ENCODE measurements around the gene MOGAT2. TPM values are rescaled to one million over a fixed set of nuclear protein-coding genes. Genes with fewer than 3 reads are reported as not detected.

MOGAT2 gene
- total and polyA plus RNA-seq, 2 experiments from 2014 or later = 0.45 TPM; not detected in 1

- H3K27ac ChIP-seq = no peak overlapping the region
- TF ChIP-seq CTCF (IDR thresholded peaks at IDR 0.05; ENCODE audit: low read depth, low read length) = no peak
Observed at GRCh38 chr11:75779960-75780359, 62.3 kb downstream of the MOGAT2 start.

GRCh38 chr11:75780888-75781287 lies 63.2 kb downstream of the MOGAT2 start:
- no peak for TF ChIP-seq CTCF (IDR thresholded peaks at IDR 0.05; ENCODE audit: low read depth, low read length)
- Histone ChIP-seq H3K36me3 (no peaks in the 10 kb centered on the region), H3K27me3 (no peaks in the 10 kb centered on the region), H3K27ac (no peak overlapping the region), H3K9me3 (ENCODE audit: low read depth) (no peaks in the 10 kb centered on the region), H3K4me1 (ENCODE audit: low read depth) (no peaks in the 10 kb centered on the region), H3K4me3 (no peak overlapping the region)
- no peak for DNase-seq (ENCODE audit: low read depth in 1 of 2, low spot score in 1 of 2)

More at GRCh38 chr11:75779960-75780359, 62.3 kb downstream of the MOGAT2 start:
- Histone ChIP-seq H3K27me3 (no peaks in the 10 kb centered on the region), H3K9me3 (ENCODE audit: low read depth) (no peaks in the 10 kb centered on the region), H3K36me3 (no peaks in the 10 kb centered on the region), H3K4me3 (no peak overlapping the region), H3K4me1 (ENCODE audit: low read depth) (no peaks in the 10 kb centered on the region)
- no peak for DNase-seq (ENCODE audit: low read depth in 1 of 2, low spot score in 1 of 2)

DNA sequence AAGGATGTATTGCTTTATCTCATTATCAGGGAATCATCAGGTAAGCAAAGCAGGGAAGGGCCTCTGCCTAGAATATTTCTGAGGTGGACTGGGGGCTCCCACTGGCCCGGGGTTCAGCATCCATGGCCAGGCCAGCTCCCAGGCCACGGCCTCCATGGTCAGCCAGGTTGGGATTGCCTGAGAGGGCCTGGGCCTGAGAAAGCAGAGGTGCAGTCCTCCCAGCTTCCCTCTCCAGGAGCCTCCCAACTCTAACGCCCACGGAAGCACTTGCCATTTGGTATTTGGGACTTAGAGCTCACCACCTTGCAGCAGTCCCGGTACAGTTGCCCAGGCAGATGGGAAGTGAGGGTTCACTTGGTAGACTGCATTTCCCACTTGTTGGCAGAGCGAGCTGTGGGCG lies 63.7 kb downstream of the MOGAT2 start:
- Histone ChIP-seq H3K4me3 (no peak overlapping the region), H3K36me3 (no peaks in the 10 kb centered on the region), H3K27me3 (no peaks in the 10 kb centered on the region), H3K27ac (no peak overlapping the region), H3K9me3 (ENCODE audit: low read depth) (no peaks in the 10 kb centered on the region), H3K4me1 (ENCODE audit: low read depth) (no peaks in the 10 kb centered on the region)
- DNase-seq (ENCODE audit: low read depth in 1 of 2, low spot score in 1 of 2) = no peak
- TF ChIP-seq CTCF (IDR thresholded peaks at IDR 0.05; ENCODE audit: low read depth, low read length) = no peak

- TF ChIP-seq CTCF (IDR thresholded peaks at IDR 0.05; ENCODE audit: low read depth, low read length) = no peak
- Histone ChIP-seq H3K27ac (no peak overlapping the region), H3K36me3 (no peaks in the 10 kb centered on the region), H3K4me1 (ENCODE audit: low read depth) (no peaks in the 10 kb centered on the region), H3K4me3 (no peak overlapping the region), H3K27me3 (no peaks in the 10 kb centered on the region), H3K9me3 (ENCODE audit: low read depth) (no peaks in the 10 kb centered on the region)
- no peak for DNase-seq (ENCODE audit: low read depth in 1 of 2, low spot score in 1 of 2)
Observed at GRCh38 chr11:75781831-75782230, 64.2 kb downstream of the MOGAT2 start.

Other genes starting within 250 kb of the MOGAT2 start
- 5.8 and 19.4 TPM in 2 replicates for gene GDPD5, start 191.9 kb upstream of the MOGAT2 start, total RNA-seq
- 6.6 and 16.6 TPM in 2 replicates for gene GDPD5, start 191.9 kb upstream of the MOGAT2 start, polyA plus RNA-seq
- 955 and 1,181 TPM in 2 replicates for gene SERPINH1, start 155.6 kb upstream of the MOGAT2 start, total RNA-seq
- gene SERPINH1, start 155.6 kb upstream of the MOGAT2 start, polyA plus RNA-seq = 441 and 444 TPM in 2 replicates
- 2.9 and 3.8 TPM in 2 replicates for gene MAP6, start 48.8 kb upstream of the MOGAT2 start, total RNA-seq
- 2.7 and 5.6 TPM in 2 replicates for gene MAP6, start 48.8 kb upstream of the MOGAT2 start, polyA plus RNA-seq
- 36.4 and 44.9 TPM in 2 replicates for gene DGAT2, start 50.9 kb downstream of the MOGAT2 start, total RNA-seq
- gene DGAT2, start 50.9 kb downstream of the MOGAT2 start, polyA plus RNA-seq = 23.7 and 34.7 TPM in 2 replicates
- gene UVRAG, start 97.4 kb downstream of the MOGAT2 start, total RNA-seq = 22.4 and 34.0 TPM in 2 replicates
- 21.6 and 33.3 TPM in 2 replicates for gene UVRAG, start 97.4 kb downstream of the MOGAT2 start, polyA plus RNA-seq

All from cardiac muscle cell (in vitro differentiated cells and primary cell).